H54 (cell line): Measurements from ENCODE around the gene SLC4A2.

Source experiments
- DNase-seq: peaks from one replicate; pipeline ENCODE4 v3.0.0; 2011; ENCODE audit warnings: low spot score, mixed read lengths; ENCODE audit not compliant: insufficient read length
- FAIRE-seq: peaks from 3 replicates; lab custom pipeline; 2011; peaks lifted over from hg19 to GRCh38; lab: Jason Lieb, UNC
- POLR2A ChIP-seq: IDR thresholded peaks from 2 replicates; pipeline ENCODE4 v1.6.1; 2011; ENCODE audit warnings: low read depth, mild to moderate bottlenecking, low read length

SLC4A2 gene

DNA sequence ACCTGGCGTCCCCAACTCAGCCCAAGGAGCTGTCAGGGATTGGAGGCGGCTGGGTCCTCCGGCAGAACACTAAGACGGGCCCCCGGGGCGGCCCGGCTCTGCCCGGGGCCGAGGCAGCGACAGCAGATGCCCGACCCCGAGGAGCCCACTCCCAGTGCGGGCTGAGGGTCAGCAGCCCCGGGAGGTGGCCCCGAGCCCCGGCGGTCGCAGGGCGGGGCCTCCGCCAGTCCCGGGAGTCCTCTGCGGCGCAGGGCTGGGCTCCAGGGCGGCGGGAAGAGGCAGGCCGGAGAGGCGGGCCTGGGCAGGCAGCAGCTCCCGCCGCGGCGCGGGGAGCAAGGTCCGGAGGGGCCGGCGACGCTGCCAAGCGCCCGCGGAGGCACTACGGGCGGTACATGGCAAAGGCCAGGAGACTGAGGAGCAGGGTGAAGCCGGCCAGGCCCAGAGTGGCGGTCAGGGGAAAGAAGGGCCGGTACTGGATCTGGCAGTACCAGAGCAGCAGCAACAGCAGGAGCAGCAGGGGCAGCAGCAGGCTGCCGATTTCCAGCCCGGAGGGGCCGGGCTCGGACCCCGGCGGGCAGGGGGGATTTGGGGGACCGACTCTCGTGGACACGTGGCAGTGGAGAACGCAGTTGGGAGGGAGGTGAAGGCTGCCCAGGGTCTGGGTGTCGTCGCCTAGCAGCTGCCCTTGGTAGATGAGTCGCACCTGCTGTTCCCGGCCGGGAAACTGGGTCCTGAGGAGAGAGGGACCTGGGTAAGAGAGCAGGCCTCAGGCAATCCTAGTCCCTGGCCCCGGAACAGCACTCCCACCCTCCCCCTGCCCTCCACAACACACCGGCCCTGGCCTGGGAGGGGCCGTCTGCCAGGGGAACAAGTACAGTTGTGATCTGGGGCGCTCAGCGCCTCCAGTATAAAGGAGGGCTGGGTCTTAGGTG is 22.0 kb downstream of the SLC4A2 start:
- no peak for FAIRE-seq
- TF ChIP-seq POLR2A: 0 out of 2 replicates have a peak, but pooled peaks have one; percentile 3

GRCh38 chr7:151082141-151083070 is 23.0 kb downstream of the SLC4A2 start:
- FAIRE-seq (no peak), DNase-seq (no peak)
- no peak for TF ChIP-seq POLR2A

More for the DNA sequence above, 22.0 kb downstream of the SLC4A2 start:
- no peak for DNase-seq

- peak; percentile 43; the same call in 1 of the 2 replicates for TF ChIP-seq POLR2A
- DNase-seq (peak; percentile 76), FAIRE-seq (no peak)
These were observed 23.9 kb downstream of the SLC4A2 start, which contains the start of gene TMUB1 for GRCh38 chr7:151083071-151083823. Gene TMUB1, minus strand, starts transcription at chr7:151083493. Its CDS starts 930 bp downstream, at chr7:151082563.

DNA sequence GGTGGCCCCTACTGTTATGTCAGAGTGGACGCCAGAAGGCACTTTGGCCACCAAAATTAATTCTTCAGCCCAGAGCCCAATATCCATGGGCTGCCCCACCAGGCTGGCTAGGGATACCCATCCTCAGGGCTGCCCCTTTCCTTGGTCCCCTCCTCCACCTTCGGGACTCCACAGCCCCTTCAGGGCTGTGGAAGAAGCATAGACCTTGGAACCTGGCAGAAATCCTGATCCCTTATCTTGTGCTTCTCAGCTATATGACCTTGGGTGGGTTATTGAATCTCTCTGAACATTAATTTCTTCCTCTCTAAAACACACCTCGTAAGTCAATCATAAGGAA is 24.4 kb downstream of the SLC4A2 start:
- TF ChIP-seq POLR2A: no peak
- DNase-seq (no peak), FAIRE-seq (no peak)

GRCh38 chr7:151085329-151085690 is 25.9 kb downstream of the SLC4A2 start:
- no peak for TF ChIP-seq POLR2A

DNA sequence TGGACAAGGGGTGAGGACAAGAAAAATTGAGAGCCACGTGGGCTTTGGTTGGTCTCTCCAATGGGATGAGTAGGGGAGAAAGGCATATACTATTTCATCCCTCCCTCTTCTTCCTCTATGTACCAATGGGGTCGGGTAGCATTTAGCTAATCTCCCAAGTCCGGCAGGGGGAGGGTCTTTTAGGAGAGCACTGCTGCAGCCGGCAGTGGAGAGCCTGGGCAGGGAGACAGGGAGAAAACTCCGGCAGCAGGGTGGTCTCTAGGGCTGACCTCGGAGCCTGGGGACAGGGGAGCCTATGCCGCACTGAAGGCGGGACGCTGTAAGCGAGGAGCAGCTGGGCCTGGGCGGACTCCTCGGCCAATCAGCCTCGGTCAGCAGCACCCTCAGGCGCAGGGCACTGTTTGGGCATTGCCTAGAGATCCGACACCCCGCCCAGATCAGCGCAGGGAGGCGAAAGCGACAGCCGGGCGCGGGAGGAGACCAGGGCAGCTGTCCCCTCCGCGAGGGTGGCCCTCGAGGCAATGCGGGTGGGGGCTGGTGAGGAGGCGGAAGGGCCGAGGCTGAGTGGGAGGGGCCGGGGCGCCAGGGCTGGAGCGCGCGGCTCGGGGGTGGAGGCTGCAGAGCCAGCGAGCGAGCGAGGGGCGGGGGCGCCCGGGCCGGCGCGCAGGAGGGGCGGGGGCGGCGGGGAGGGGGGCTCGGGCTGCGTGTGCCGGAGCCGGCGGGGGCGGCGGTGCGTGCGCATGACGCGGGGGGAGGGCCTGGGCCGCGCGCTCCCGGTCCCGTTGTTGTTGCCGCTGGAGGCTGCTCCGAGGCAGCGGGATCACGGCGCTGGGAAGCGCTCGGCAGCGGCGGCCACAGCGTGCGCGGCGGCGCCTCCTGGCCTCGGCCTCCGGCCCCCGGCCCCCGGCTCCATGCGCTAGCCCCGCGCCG is 26.6 kb downstream of the SLC4A2 start, which contains the start of gene AGAP3:
AGAP3 (plus strand) TSS at position 785 of the 930 bp plus-strand sequence. CDS start 267 bp downstream, outside the sequence.
- peak; percentile 65 for TF ChIP-seq POLR2A
- no peak for FAIRE-seq
- DNase-seq: peak; percentile 94

More at GRCh38 chr7:151085329-151085690, 25.9 kb downstream of the SLC4A2 start:
- DNase-seq: no peak
- FAIRE-seq: no peak

DNA sequence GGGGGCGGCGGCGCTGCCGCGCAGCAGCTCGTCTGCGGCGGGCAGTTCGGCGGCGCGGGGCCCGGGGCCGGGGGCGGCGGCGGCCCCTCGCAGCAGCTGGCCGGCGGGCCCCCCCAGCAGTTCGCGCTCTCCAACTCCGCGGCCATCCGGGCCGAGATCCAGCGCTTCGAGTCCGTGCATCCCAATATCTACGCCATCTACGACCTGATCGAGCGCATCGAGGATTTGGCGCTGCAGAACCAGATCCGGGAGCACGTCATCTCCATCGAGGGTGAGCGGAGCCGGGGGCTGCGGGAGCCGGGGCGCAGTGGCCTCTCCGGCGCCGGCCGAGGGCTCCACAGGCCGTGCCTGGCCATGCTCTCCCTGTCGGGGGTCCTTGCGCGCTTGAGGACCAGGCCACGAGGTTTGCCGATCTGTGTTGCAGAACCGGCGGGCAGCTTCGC is 27.4 kb downstream of the SLC4A2 start:
- no peak for TF ChIP-seq POLR2A
- DNase-seq: peak; percentile 55
- FAIRE-seq: no peak

DNA sequence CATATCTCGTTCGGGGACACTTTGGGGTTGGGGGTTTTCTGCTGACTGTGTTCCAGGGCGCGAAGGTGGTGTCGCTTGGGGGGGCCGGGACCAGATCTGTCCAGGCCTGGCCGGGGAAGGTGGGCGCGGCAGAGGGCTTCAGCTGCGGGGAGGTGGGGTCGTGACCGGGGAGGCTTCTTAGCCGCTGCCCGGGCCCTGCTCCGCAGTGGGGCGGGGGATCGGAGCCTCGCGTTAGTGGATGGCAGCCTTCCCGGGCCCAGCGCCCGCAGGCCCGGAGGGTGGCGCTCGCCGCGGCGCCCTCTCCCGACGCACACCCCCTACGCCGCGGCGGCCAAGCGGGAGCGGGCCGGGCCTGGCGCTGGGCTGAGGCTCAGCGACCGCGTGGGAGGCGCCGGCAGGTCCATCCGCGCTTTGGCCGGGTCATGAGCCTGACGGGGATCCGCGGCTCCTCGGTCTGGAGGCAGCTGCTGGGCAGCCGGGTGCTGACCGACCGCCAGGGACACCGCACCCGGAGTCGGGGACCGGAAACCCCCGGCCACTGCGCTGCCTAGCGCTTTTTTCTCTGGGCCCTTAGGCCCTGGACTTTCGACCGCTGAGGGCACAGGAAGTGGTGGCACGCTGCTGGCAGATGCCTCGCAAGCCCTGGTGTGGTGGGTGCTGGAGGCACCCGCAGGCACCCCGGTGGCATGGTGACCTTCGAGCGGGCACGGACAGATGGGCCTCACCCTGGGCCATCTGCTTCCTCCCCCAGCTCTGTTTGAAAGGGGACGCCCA is 28.0 kb downstream of the SLC4A2 start:
- peak; percentile 72 for DNase-seq
- TF ChIP-seq POLR2A: peak; percentile 29

DNA sequence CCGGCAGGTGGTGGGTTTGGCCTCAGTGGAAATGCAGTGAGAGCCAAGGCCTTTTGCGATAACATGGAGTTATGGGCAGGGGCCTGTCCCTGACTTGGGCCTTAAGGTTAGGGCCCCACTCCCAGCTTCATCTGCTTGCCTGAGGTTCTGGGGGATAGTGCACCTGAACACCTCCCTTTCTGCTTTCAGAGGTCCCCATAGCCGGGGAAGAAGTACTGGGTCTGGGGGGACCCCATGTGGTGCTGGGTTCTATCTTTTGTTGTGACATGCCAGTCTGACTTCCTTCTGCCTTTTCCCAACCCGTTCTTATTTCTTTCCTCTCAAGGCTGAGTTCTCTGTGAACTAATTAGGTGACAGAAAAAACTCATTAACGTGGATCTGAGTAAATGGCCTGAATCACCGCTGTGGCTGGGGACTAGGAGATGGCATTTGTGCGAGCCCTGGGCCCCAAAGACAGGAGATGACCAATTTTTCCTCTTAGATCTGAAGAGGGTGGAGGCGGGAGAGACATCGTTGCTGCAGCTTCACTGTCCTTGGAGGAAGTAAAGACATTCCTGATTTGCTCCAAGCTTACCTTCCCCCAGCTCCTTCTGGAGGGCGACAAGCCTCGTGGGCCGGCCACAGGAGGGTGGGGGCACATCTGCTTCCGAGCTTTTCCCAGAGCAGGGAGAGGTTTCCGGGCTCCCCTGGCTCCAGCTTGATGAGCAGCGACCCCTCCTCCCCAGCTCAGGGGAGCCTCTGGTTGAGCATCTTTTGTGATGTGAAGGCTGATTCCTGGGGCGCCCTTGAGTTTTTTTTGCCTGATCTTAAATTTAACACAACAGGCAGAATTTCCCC is 28.8 kb downstream of the SLC4A2 start:
- DNase-seq (no peak), FAIRE-seq (no peak)
- no peak for TF ChIP-seq POLR2A

More for the DNA sequence above, 28.0 kb downstream of the SLC4A2 start:
- FAIRE-seq: no peak

GRCh38 chr7:151088856-151089699 is 29.7 kb downstream of the SLC4A2 start:
- FAIRE-seq (no peak), DNase-seq (no peak)
- no peak for TF ChIP-seq POLR2A
